Neuron (in vitro differentiated cells): ENCODE results near the gene FDXR.

Experiments used
- H2AFZ ChIP-seq: one replicate; pipeline ENCODE4 v1.6.1; 2013; ENCODE audit warnings: low read depth, mild to moderate bottlenecking, inconsistent platforms, low read length, moderate library complexity
- H3K27me3 ChIP-seq: one replicate; pipeline ENCODE4 v1.6.1; 2013; ENCODE audit warnings: low read length; ENCODE audit not compliant: insufficient read depth
- H3K36me3 ChIP-seq: one replicate; pipeline ENCODE4 v1.6.1; 2013; ENCODE audit warnings: low read length; ENCODE audit not compliant: insufficient read depth
- H3K4me1 ChIP-seq: one replicate; pipeline ENCODE4 v1.6.1; 2013; ENCODE audit warnings: low read length; ENCODE audit not compliant: insufficient read depth
- H3K4me3 ChIP-seq: 2 replicates; pipeline ENCODE4 v1.5.1; 2013; ENCODE audit warnings: mild to moderate bottlenecking, low read length, moderate library complexity
- H3K9me3 ChIP-seq: one replicate; pipeline ENCODE4 v1.6.1; 2013; ENCODE audit warnings: low read length

Gene FDXR

GRCh38 chr17:74890554-74890953 is 17.8 kb upstream of the FDXR start:
- no peak overlapping the region for H3K4me3 ChIP-seq
- no peaks in the 10 kb centered on the region for H3K36me3 ChIP-seq
- H2AFZ ChIP-seq = no peak overlapping the region
- no peaks in the 10 kb centered on the region for H3K4me1 ChIP-seq
- H3K9me3 ChIP-seq = no peaks in the 10 kb centered on the region
- peaks cover 62% of the 10 kb centered on the region for H3K27me3 ChIP-seq

DNA sequence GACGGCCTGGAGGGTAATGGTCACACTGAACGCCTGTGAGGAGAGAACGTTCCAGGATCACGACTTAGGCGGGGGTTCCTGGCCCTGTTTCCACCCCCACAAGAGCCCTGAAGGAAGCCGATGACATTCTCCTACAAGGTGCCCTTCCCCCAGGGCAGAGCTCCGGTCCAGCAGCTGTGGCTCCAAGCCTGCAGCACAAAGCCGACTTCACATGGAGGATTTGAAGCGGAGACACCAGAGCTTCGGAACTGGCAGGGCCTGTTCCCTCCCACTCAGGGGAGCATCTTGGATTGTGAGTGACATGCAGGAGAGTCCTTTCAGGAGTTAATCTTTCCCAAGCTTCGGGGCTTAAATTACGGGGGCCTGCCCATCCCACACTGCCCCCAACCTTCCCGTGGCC is 15.7 kb upstream of the FDXR start:
- Histone ChIP-seq H3K4me3 (no peak overlapping the region), H3K9me3 (no peaks in the 10 kb centered on the region), H3K36me3 (no peaks in the 10 kb centered on the region), H3K27me3 (peaks cover 46% of the 10 kb centered on the region), H2AFZ (no peak overlapping the region), H3K4me1 (no peaks in the 10 kb centered on the region)

GRCh38 chr17:74883241-74883745 is 10.5 kb upstream of the FDXR start:
- H3K9me3 ChIP-seq = no peaks in the 10 kb centered on the region
- H3K4me1 ChIP-seq = no peaks in the 10 kb centered on the region
- no peak overlapping the region for H3K4me3 ChIP-seq
- H3K36me3 ChIP-seq = no peaks in the 10 kb centered on the region
- no peak overlapping the region for H2AFZ ChIP-seq
- peaks cover 25% of the 10 kb centered on the region for H3K27me3 ChIP-seq

DNA sequence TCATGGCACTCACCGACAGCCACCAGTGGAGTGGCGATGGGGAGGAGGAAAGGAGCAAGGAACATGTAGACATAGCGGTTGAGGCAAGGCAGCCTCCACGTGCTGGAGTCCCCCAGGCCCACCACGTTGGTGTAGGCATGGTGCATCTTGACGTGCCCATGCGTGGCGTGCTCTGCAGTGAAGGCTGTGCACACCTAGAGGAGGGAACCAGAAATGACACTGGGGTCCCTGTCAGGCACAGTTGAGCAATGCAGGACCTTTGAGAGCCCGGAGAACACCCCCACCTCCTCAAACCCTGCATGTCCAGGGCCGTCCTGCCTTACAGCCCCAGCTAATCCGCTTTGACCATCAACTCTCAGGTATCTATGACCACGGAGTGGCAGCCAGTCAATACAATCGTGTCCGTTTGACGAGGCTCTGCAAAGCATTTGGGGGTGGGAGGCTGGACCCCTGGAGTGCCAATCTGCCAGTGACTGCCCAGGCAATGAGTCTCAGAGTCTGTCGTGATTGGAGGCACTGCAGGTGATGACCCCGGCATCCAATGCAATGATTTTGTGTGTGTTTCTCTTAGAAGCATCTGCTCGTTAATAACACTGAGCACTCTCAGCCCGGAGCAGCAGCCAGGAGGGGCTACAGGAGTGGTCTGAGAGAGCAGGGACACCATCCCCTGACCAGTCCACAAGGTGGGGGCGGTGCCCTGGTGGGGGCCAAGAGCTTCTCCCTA is 9.9 kb upstream of the FDXR start:
- Histone ChIP-seq H3K36me3 (no peaks in the 10 kb centered on the region), H2AFZ (no peak overlapping the region), H3K27me3 (peaks cover 30% of the 10 kb centered on the region), H3K4me1 (no peaks in the 10 kb centered on the region), H3K4me3 (no peak overlapping the region), H3K9me3 (no peaks in the 10 kb centered on the region)

- no peak overlapping the region for H3K4me3 ChIP-seq
- no peaks in the 10 kb centered on the region for H3K4me1 ChIP-seq
Measured at GRCh38 chr17:74881073-74881472, 8.3 kb upstream of the FDXR start.

GRCh38 chr17:74879308-74879707 is 6.5 kb upstream of the FDXR start:
- Histone ChIP-seq H3K9me3 (no peaks in the 10 kb centered on the region), H3K4me1 (no peaks in the 10 kb centered on the region), H3K36me3 (no peaks in the 10 kb centered on the region), H3K27me3 (peaks cover 33% of the 10 kb centered on the region), H3K4me3 (no peak overlapping the region), H2AFZ (no peak overlapping the region)

More at GRCh38 chr17:74881073-74881472, 8.3 kb upstream of the FDXR start:
- no peak overlapping the region for H2AFZ ChIP-seq
- no peaks in the 10 kb centered on the region for H3K36me3 ChIP-seq
- peaks cover 36% of the 10 kb centered on the region for H3K27me3 ChIP-seq
- no peaks in the 10 kb centered on the region for H3K9me3 ChIP-seq

GRCh38 chr17:74878658-74879057 is 5.9 kb upstream of the FDXR start:
- H3K36me3 ChIP-seq = no peaks in the 10 kb centered on the region
- H3K9me3 ChIP-seq = no peaks in the 10 kb centered on the region
- H3K4me3 ChIP-seq = no peak overlapping the region
- H2AFZ ChIP-seq = no peak overlapping the region
- peaks cover 33% of the 10 kb centered on the region for H3K27me3 ChIP-seq
- peaks cover 6% of the 10 kb centered on the region for H3K4me1 ChIP-seq

GRCh38 chr17:74877592-74878548 is 5.1 kb upstream of the FDXR start:
- no peak overlapping the region for H2AFZ ChIP-seq
- H3K4me3 ChIP-seq = no peak overlapping the region
- no peaks in the 10 kb centered on the region for H3K9me3 ChIP-seq
- peaks cover 6% of the 10 kb centered on the region for H3K4me1 ChIP-seq
- H3K27me3 ChIP-seq = peaks cover 33% of the 10 kb centered on the region
- no peaks in the 10 kb centered on the region for H3K36me3 ChIP-seq

DNA sequence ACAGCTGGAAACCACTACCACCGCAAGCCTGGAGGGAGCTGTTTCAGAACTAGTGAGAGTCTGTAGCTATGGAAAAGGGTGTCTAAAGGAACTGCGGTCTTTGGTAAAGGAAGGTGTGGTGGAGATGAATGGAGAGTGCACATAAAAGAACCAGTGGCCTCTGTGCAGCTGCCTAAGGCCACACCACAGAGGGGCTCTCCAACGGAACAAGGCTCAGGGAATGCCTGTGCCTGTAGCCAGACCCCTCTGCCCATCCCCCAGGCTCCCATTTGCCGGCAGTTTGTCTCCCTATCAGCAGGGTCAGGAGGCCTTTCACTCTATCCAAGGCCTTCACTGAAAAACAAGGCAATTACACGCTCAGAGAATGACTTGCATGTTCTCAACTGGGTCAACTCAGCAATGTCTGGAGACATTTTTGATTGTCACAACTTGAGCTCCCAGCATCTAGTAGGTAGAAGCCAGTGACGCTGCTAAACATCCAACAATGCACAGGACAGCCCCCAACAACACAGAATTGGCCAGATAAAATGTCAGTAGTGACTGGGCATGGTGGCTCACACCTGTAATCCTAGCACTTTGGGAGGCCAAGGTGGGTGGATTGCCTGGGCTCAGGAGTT is 3.3 kb upstream of the FDXR start:
- Histone ChIP-seq H3K9me3 (no peaks in the 10 kb centered on the region), H3K36me3 (no peaks in the 10 kb centered on the region), H3K27me3 (peaks cover 32% of the 10 kb centered on the region), H3K4me1 (peaks cover 19% of the 10 kb centered on the region), H3K4me3 (no peak overlapping the region), H2AFZ (no peak overlapping the region)

DNA sequence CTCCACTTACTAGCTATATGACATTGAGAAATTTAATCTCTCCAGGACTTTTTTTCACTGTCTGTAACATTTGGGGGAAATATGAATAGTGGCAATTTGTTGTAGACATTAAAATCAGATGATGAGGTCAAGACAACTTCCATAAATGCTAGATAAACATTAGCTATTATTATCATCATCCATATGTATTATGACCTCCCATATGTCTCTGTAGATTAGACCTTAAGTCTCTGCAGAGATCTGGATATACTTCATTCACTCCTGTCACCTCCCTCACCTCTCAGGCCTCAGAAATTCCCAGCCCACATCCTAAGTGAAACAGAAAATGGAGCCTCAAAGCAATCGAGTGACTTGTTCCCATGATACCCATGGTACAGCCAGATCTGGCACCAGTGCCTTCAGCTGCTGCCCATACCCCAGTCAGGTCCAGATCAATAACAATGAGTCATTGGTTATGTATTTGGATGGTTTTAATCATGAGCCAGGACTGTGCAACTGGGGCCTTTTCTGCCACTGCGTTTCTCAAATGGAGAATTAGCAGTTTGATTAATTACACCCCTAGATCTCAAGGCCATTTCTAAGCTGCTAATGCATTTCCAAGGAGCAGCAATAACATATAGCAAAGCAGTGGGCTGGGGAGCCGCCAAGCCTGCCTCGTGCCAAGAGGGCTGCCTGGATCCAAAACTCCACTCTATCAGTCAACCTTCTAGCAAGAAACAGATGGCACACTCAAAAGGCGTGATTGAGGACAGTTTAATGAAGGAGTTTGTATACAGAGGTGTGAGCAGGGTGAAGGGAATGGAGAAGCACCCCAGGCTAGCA is 2.6 kb upstream of the FDXR start:
- no peaks in the 10 kb centered on the region for H3K9me3 ChIP-seq
- no peak overlapping the region for H3K4me3 ChIP-seq

DNA sequence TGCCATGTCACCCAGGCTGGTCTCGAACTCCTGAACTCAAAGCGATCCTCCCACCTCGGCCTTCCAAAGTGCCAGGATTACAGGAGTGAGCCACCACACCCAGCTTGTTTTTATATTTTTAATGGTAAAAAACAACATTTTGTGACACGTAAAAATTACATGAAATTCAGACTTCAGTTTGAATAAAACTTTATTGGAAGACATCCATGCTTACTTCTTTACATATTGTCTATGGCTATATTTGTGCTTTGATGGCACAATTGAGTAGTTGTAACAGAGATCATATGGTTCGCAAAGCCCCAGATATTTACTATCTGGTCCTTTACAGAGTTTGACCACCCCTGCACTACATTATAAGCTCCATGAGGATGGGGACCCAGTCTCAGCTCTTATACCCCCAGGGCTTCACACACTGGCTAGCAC is 1.8 kb upstream of the FDXR start:
- Histone ChIP-seq H3K9me3 (no peaks in the 10 kb centered on the region), H3K4me3 (no peak overlapping the region), H3K36me3 (no peaks in the 10 kb centered on the region), H3K27me3 (peaks cover 29% of the 10 kb centered on the region), H3K4me1 (peaks cover 19% of the 10 kb centered on the region), H2AFZ (no peak overlapping the region)

More for the DNA sequence above, 2.6 kb upstream of the FDXR start:
- Histone ChIP-seq H3K27me3 (peaks cover 30% of the 10 kb centered on the region), H2AFZ (no peak overlapping the region), H3K36me3 (no peaks in the 10 kb centered on the region), H3K4me1 (peaks cover 19% of the 10 kb centered on the region)

GRCh38 chr17:74873874-74874614 is 1.2 kb upstream of the FDXR start:
- Histone ChIP-seq H3K4me3 (peak overlapping the region; percentile 86), H2AFZ (peak overlapping the region; percentile 42), H3K27me3 (peaks cover 24% of the 10 kb centered on the region), H3K36me3 (no peaks in the 10 kb centered on the region), H3K4me1 (peaks cover 19% of the 10 kb centered on the region), H3K9me3 (no peaks in the 10 kb centered on the region)
